BJ (cell line): ENCODE data around the gene GTF2A1. TPM values are rescaled to one million over a fixed set of nuclear protein-coding genes. Genes with fewer than 3 reads are reported as not detected.

Experiments used
- CTCF ChIA-PET: fragments of 350-600 bp; formaldehyde crosslinking; extraction: SDS; loops from one replicate; lab custom pipeline; 2021; ENCODE audit warnings: antibody characterized with exemption, inconsistent platforms; lab: Yijun Ruan, JAX
- POLR2A ChIA-PET: fragments of 300-600 bp; sonication (Branson Sonifier 250); formaldehyde crosslinking; extraction: SDS; loops from one replicate; lab custom pipeline; 2021; ENCODE audit warnings: antibody characterized with exemption; lab: Charles Lee
- DNase-seq: peaks from one replicate; pipeline ENCODE4 v3.0.0-alpha.2; 2011; ENCODE audit warnings: low read depth
- H3K27me3 ChIP-seq: 2 replicates; pipeline ENCODE4 v1.6.0; 2011; ENCODE audit warnings: low read length; ENCODE audit not compliant: control insufficient read depth, insufficient read depth
- H3K36me3 ChIP-seq: 2 replicates; pipeline ENCODE4 v1.5.1; 2011; ENCODE audit warnings: low read length; ENCODE audit not compliant: control insufficient read depth, insufficient read depth
- H3K4me3 ChIP-seq: 2 replicates; pipeline ENCODE4 v1.5.1; 2011; ENCODE audit warnings: low read depth, mild to moderate bottlenecking, control low read depth, low read length
- polyA plus RNA-seq: library from polyadenylated mRNA; depleted of rRNA; stranded (reverse); fragments of >200 nt; gene quantifications from 2 replicates; pipeline ENCODE4 v1.2.3, GENCODE V29; 2011
- TF ChIP-seq, protein P1 (sequence below): IDR thresholded peaks from 2 replicates; pipeline ENCODE4 v1.5.1; 2011; ENCODE audit warnings: low read depth, mild to moderate bottlenecking, control low read depth, inconsistent platforms, low read length, moderate library complexity; ENCODE audit not compliant: insufficient read depth

Gene GTF2A1
- polyA plus RNA-seq, 1 experiment, result 25.7 TPM

DNA sequence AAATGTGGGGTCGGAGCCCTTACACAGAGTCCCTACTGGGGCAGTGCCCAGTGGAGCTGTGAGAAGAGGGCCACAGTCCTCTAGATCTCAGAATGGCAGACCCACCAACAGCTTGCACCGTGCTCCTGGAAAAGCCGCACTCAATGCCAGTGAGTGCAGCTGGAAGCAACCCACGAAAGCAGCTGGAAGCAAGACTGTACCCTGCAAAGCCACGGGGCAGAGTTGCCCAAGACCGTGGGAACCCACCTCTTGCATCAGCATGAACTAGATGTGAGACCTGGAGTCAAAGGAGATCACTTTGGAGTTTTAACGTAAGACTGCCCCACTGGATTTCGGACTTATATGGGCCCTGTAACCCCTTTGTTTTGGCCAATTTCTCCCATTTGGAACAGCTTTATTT is 12.3 kb downstream of the GTF2A1 start:
- CTCF ChIA-PET, result no interaction called here
- DNase-seq, result no peak
- no peak overlapping the region for H3K4me3 ChIP-seq
- peaks cover 5% of the 10 kb centered on the region for H3K36me3 ChIP-seq
- POLR2A ChIA-PET, result no interaction called here
- TF ChIP-seq, protein P1, sequence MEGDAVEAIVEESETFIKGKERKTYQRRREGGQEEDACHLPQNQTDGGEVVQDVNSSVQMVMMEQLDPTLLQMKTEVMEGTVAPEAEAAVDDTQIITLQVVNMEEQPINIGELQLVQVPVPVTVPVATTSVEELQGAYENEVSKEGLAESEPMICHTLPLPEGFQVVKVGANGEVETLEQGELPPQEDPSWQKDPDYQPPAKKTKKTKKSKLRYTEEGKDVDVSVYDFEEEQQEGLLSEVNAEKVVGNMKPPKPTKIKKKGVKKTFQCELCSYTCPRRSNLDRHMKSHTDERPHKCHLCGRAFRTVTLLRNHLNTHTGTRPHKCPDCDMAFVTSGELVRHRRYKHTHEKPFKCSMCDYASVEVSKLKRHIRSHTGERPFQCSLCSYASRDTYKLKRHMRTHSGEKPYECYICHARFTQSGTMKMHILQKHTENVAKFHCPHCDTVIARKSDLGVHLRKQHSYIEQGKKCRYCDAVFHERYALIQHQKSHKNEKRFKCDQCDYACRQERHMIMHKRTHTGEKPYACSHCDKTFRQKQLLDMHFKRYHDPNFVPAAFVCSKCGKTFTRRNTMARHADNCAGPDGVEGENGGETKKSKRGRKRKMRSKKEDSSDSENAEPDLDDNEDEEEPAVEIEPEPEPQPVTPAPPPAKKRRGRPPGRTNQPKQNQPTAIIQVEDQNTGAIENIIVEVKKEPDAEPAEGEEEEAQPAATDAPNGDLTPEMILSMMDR, result no peak
- no peaks in the 10 kb centered on the region for H3K27me3 ChIP-seq

DNA sequence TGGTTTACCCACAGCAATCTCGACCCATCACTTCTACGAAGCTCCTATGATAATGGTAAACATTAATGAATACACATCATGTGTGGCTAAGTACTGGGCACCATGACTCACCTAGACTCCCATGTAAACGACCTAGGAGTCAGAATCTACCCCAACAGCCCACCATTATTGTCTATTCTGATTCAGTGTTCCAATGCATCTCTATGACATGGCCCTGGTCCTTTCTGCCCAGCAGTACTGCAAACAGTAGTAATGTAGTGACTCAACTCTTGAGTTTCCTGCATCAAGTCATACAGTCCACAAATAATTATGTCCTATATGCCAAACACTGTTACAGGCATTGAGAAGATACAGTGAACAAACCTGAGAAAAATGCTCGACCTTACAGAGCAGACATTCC is 14.6 kb downstream of the GTF2A1 start:
- no peak for DNase-seq
- TF ChIP-seq, protein P1, result no peak

DNA sequence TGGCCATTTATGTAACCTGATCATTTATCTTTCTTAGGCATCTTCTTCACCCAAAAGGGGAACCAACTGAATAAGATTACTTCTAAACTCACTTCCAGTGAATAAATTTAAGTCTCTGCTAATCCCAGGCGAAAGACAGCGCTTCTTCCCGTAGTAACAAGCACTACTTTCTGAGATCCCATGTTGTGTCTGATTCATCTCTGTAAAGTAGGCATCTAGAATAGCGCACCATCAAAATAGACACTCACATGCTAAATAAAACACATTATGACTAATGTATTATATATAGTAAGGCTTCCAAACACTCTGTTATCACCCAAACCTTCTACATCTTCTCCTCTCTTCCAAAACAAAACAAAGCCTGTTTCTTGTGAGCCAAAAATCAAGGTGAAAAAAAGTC is 15.1 kb downstream of the GTF2A1 start:
- no peaks in the 10 kb centered on the region for H3K27me3 ChIP-seq
- ChIA-PET CTCF (no interaction called here), POLR2A (no interaction called here)
- no peak overlapping the region for H3K4me3 ChIP-seq
- TF ChIP-seq, protein P1, result no peak
- no peak for DNase-seq
- H3K36me3 ChIP-seq, result peaks cover 5% of the 10 kb centered on the region

More for the DNA sequence above, 14.6 kb downstream of the GTF2A1 start:
- Histone ChIP-seq H3K4me3 (no peak overlapping the region), H3K27me3 (no peaks in the 10 kb centered on the region), H3K36me3 (peaks cover 5% of the 10 kb centered on the region)
- ChIA-PET CTCF (no interaction called here), POLR2A (no interaction called here)

DNA sequence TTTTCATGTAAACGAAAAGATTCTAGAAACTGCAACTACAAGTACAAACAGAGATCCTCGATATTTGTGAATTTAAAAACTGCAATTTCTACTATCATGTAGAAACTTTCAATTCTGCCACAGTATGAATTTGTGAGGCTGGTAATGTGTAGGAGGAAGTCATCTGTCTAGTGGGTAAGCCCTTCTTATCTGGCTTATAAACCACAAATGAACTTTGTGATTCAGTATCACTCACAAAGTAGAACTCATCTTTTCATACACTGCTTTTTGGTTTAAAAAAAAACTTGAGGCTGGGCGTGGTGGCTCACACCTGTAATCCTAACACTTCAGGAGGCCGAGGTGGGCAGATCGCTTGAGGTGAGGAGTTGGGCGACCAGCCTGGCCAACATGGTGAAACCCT is 20.7 kb downstream of the GTF2A1 start:
- Histone ChIP-seq H3K4me3 (no peak overlapping the region), H3K27me3 (no peaks in the 10 kb centered on the region), H3K36me3 (peaks cover 5% of the 10 kb centered on the region; the same call in 1 of the 2 replicates)
- no peak for DNase-seq
- CTCF ChIA-PET, result no interaction called here
- TF ChIP-seq, protein P1, result no peak
- POLR2A ChIA-PET, result no interaction called here

DNA sequence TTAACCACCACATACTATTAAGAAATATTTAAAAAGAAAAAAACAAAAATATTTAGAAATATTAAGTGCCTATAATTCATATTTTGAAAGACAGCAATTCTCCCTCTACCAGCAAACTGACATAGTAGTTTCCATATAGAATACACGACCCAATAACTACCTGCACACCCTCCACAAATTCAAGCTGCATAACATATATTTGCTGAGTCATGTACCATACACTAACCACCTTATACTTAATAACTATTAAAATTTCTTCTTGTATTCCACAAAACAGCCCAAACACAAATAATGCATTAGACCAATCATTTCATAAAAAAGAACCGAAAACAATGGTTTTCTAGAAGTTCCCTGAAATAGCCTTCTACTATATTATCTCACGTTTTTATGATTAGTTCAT is 21.7 kb downstream of the GTF2A1 start:
- H3K4me3 ChIP-seq, result no peak overlapping the region
- CTCF ChIA-PET, result no interaction called here
- H3K36me3 ChIP-seq, result peaks cover 5% of the 10 kb centered on the region
- TF ChIP-seq, protein P1, result no peak
- no peak for DNase-seq
- POLR2A ChIA-PET, result no interaction called here
- no peaks in the 10 kb centered on the region for H3K27me3 ChIP-seq
